IMR-90 (cell line): ENCODE data around the gene OR6P1.

Experiments used
- MAZ ChIP-seq: IDR thresholded peaks from 2 replicates; pipeline ENCODE4 v1.6.1; 2012; ENCODE audit warnings: low read depth, mild to moderate bottlenecking, low read length, improper control_type of control experiment, moderate library complexity, borderline replicate concordance
- MXI1 ChIP-seq: IDR thresholded peaks from 2 replicates; pipeline ENCODE4 v1.6.1; 2012; ENCODE audit warnings: low read depth, mild to moderate bottlenecking, low read length, moderate library complexity, borderline replicate concordance
- RFX5 ChIP-seq: IDR thresholded peaks from 2 replicates; pipeline ENCODE4 v1.8.0; 2012; ENCODE audit warnings: low read depth, mild to moderate bottlenecking, low read length, moderate library complexity
- TF ChIP-seq, protein P1 (sequence below): conservative IDR thresholded peaks from 2 replicates; pipeline ENCODE4 v1.5.1; 2012; ENCODE audit warnings: mild to moderate bottlenecking, low read depth, low read length, improper control_type of control experiment
- TF ChIP-seq, protein P2 (sequence below): fragments of 150-350 bp; IDR thresholded peaks from 2 replicates; pipeline ENCODE4 v1.6.1; 2016; ENCODE audit warnings: low read depth, mild to moderate bottlenecking, low read length, moderate library complexity, borderline replicate concordance

DNA sequence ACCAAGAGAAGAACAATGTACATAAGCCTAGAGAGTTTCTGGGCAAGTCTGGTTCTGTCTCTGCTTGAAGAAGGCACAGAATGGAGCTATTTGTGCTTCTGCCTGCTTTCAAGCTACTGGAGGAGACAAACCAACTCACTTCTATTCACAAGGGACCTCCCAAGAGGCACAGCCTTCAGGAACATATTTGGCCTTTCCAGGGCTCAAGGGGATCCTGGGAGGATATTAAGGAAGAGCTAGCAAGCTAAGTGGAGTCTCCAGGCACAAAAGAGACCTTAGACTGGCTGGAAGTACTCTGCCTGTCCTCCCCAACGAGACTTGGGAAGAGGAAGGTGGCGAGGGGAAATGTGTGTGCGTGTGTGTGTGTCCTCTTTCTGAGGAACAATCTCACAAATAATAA, 16.0 kb downstream of the OR6P1 start, which contains the start of gene OR6Y1:
- TF ChIP-seq MAZ (no peak), MXI1 (no peak), RFX5 (no peak)
- TF ChIP-seq, protein P1, sequence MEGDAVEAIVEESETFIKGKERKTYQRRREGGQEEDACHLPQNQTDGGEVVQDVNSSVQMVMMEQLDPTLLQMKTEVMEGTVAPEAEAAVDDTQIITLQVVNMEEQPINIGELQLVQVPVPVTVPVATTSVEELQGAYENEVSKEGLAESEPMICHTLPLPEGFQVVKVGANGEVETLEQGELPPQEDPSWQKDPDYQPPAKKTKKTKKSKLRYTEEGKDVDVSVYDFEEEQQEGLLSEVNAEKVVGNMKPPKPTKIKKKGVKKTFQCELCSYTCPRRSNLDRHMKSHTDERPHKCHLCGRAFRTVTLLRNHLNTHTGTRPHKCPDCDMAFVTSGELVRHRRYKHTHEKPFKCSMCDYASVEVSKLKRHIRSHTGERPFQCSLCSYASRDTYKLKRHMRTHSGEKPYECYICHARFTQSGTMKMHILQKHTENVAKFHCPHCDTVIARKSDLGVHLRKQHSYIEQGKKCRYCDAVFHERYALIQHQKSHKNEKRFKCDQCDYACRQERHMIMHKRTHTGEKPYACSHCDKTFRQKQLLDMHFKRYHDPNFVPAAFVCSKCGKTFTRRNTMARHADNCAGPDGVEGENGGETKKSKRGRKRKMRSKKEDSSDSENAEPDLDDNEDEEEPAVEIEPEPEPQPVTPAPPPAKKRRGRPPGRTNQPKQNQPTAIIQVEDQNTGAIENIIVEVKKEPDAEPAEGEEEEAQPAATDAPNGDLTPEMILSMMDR: no peak
- TF ChIP-seq, protein P2, sequence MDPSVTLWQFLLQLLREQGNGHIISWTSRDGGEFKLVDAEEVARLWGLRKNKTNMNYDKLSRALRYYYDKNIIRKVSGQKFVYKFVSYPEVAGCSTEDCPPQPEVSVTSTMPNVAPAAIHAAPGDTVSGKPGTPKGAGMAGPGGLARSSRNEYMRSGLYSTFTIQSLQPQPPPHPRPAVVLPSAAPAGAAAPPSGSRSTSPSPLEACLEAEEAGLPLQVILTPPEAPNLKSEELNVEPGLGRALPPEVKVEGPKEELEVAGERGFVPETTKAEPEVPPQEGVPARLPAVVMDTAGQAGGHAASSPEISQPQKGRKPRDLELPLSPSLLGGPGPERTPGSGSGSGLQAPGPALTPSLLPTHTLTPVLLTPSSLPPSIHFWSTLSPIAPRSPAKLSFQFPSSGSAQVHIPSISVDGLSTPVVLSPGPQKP: no peak
